ENCODE results near the gene ZACN.
A peak's percentile ranks its signal among the peaks of the same experiment; 100 is the strongest.

Gene ZACN

DNA sequence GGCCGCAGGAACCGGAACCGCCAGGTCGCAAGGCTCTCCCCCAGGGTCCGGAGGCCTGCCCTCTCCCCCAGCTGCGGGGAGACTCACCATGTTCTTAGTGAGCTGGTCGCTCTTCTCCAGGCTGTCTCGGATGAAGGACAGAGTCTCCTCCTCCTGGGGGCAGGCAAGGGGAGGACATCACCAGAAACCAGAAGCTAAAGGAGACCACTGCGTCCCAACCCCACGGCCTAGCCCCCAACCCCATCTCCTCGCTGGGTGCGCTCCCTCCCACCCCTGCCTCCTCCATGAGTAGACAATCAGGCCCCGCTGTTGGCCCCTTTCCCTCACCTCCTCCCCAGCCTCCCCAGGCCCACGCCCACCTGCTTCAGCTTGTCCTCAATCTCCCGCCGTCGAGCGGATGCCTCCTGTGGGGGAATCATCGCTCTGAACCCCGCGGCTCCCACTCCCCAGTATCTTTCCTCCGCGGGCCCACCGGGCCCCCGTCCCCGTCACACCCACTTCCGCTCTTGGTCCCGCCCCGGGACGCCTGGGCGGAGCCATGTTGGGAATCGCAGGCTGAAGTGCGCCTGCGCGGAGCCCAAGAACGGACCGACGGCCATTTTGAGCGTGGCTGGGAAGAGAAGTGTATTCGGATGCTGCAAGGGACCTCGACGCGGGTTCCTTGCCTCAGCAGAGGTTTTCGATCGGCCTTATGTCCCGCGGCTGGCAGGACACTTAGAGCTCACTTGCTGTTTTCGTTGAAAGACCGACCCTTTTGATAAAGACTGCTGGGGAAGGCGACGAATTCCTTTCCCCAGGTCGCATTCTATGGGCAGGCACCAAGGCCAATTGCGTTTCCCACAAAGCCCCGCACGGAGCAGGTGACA is 24.5 kb downstream of the ZACN start, which contains the start of gene EXOC7:
TSS of gene EXOC7 (minus strand) at position 514 of the 866 bp plus-strand sequence. CDS start at position 419, 95 bp downstream.
- peak; percentile 96 for DNase-seq (ENCODE audit: low spot score)

DNA sequence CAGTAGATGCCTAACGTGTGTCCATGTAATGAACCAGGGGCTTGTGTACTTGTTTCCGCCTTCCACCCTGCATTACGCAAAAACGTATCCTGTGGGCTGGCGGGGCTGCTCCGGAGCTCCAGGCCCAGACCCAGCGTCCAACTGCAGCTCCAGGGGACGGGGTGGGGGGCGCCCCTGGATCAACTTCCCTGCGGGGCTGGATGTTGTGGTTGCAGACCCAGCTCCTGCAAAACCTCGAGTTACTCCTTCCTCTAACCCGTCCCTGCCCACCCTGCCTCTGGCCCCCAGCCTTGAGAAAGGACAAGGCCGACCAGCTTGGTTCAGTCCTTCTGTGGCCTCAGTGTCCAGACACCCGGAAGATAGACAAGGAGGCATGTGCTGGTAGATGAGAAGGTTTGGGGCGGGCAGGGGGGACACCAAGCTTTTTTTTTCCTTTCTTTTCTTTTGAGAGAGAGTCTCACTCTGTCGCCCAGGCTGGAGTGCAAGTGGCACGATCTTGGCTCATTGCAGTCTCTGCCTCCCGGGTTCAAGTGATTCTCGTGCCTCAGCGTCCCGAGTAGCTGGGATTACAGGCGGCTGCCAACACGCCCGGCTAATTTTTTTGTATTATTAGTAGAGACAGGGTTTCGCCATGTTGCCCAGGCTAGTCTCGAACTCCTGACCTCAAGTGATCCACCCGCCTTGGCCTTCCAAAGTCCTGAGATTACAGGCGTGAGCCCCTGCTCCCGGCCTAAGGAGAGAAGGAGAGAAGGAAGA is 25.3 kb downstream of the ZACN start:
- DNase-seq (ENCODE audit: low spot score), result no peak

- no peak for DNase-seq (ENCODE audit: low spot score)
Observed at GRCh38 chr17:76104896-76105231, 25.9 kb downstream of the ZACN start.

DNA sequence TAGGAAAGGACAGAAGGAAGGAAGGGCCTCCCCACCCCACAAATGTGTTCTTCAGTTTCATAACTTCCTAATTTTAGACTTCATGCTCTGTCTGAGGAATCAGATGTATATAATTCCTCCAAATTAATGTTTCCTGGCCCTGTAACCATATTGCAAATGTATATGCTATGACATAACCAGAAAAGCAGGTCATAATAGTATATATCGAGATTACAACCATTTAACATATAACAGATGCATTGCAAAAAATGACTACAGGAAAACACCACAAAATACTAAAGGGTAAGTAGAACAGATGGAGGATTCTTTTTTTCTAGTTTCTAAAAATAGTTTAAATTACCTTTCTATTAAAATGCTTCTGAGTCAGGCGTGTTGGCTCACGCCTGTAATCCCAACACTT is 27.7 kb downstream of the ZACN start:
- DNase-seq (ENCODE audit: low spot score), result no peak

DNA sequence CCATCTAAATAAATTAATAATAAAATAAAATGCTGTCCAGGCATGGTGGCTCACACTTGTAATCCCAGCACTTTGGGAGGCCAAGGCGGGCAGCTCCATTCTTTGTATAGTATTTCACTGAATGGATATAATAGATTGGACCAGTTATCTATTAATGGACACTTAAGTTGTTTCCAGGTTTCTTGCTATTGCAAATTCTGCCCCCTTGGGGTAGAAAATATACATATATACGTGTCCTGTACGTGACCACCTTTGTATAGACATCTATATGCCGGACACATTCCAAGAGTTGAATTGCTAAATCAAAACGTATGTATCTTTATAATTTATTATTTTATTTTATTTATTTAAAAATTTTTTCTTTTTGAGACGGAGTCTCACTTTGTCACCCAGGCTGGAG is 28.5 kb downstream of the ZACN start:
- peak; percentile 59 for DNase-seq (ENCODE audit: low spot score)

DNA sequence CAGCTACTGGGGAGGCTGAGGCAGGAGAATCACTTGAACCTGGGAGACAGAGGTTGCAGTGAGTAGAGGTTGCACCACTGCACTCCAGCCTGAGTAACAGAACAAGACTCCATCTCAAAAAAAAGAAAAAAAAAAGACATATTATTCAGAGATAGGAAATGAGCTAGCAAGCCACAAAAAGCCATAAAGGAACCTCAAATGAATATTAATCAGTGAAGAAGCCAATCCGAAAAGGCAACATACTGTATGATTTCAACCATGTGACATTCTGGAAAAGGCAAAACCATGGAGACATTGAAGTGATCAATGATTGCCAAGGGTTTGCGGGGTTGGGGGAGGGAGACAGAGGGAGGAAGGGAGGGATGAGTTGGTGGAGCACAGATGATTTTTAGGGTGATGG is 33.0 kb downstream of the ZACN start:
- no peak for DNase-seq (ENCODE audit: low spot score)

DNA sequence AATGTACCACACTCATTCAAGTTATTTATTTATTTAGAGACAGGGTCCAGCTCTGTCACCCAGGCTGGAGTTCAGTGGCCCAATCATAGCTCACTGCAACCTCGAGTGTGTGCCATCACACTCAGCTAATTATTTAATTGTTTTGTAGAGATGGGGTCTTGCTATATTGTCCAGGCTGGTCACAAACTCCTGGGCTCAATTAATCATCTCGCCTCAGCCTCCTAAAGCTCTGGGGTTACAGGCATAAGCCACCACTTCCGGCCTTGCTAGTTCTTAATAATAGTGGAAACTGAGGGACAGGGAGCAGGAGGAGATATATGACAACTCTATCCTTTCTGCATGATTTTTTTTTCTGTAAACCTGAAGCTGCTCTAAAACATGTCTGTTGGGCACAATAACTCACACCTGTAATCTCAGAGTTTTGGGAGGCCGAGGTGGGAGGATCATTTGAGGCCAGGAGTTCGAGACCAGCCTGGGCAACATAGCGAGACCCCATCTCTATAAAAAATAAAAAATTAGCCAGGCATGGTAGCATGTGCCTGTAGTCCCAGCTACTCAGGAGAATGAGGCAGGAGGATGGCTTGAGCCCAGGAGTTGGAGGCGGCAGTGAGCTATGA is 36.3 kb downstream of the ZACN start:
- no peak for DNase-seq (ENCODE audit: low spot score)

DNA sequence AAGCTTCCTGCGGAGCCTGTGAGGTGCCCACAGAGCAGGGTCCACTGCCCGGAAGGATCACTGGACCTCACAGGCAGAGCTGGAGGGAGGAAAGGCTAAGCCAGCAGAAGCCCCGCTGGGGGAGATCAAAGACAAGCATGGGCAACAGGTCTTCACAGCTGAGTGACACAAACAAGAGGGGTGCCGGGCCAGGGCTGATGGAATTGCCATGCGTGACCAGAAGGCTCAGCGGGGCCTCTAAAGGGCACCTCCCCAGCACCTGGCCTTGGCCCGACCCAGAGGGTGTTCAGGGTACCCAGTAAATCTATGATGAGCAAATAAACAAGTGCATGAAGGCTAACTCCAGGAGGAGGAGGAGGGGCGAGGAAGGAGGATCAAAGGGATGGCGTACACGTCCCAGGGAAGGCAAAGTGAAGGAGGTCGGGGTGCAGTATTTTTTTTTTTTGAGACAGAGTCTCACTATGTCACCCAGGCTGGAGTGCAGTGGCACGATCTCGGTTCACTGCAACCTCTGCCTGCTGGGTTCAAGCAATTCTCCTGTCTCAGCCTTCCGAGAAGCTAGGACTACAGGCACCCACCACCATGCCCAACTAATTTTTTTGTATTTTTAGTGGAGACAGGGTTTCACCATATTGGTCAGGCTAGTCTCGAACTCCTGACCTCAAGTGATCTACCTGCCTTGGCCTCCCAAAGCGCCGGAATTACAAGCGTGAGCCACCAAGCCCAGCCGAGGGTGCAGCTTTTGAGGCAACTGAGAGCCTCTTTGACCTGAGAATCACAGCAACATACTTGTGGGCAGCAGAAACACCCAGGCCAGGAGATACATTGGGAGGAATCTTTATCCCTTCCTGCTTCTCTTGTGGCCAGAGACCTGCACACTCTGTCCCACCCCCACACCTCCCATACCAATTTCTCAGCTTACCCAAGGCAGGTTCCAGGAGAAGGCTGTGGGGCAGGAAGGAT is 40.7 kb downstream of the ZACN start:
- no peak for DNase-seq (ENCODE audit: low spot score)

DNA sequence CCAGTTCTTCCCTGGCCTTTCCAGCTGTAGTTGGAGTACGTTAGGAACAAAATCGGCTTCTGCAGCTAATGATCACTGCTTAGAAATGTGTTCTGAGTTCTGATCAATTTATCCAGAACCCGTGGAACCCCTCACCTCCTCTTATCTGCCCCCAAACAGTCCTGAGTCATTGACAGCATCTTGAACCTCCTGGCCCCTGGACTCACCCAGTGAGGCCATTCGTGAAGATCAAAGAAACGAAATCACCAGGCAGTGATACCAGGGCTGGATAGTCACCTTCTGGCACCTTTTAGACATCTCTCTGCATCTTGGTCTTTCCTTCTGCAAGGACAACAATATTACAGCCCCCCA is 41.7 kb downstream of the ZACN start:
- no peak for DNase-seq (ENCODE audit: low spot score)

GRCh38 chr17:76121932-76122430 is 43.0 kb downstream of the ZACN start:
- DNase-seq (ENCODE audit: low spot score), result no peak

DNA sequence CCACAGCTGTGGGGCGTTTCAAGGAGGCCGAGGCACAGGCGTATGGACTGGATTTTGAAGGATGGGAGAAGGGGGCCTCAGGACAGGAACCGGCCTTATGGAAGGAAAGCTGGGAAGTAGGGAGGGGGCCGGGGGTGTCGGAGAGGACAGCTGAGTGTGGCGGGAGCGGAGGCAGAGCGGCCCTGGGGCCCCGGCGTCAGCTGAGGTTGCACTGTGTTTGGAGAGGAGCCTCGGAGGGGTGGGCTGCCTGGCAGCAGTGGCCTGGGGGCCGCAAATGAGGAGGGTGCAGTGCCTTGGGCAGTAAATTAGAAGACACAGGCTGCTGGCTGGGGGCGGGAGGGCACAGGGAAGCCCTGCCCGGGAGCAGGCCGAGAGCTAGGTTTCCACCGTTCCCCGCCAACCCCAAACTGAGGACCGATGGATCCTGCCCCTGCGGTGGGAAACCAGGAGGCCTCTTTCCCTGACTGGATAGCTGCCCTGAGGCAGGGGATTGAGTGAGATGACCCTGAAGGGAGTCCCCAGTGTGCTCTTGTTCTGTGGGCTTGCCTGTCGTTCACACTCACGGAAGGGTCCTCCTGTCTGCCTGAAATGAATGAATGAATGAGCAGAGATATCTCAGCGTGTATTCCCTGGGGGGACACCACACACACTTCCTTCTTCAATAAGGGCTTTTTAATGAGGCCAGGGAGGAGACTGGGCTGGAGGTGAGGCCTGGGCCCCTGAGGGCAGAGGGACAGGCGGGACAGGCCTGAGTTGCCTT is 43.6 kb downstream of the ZACN start:
- no peak for DNase-seq (ENCODE audit: low spot score)

DNA sequence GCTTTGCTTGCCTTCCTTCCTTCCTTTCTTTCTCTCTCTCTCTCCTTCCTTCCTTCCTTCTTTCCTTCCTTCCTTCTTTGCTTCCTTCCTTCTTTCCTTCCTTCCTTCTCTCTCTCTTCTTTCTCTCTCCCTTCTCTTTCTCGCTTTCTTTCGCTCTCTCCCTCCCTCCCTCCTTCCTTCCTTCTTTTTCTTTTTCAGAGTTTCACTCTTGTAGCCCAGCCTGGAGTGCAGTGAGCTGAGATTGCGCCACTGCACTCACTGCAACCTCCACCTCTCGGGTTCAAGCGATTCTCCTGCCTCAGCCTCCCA is 44.2 kb downstream of the ZACN start:
- DNase-seq (ENCODE audit: low spot score), result no peak

DNA sequence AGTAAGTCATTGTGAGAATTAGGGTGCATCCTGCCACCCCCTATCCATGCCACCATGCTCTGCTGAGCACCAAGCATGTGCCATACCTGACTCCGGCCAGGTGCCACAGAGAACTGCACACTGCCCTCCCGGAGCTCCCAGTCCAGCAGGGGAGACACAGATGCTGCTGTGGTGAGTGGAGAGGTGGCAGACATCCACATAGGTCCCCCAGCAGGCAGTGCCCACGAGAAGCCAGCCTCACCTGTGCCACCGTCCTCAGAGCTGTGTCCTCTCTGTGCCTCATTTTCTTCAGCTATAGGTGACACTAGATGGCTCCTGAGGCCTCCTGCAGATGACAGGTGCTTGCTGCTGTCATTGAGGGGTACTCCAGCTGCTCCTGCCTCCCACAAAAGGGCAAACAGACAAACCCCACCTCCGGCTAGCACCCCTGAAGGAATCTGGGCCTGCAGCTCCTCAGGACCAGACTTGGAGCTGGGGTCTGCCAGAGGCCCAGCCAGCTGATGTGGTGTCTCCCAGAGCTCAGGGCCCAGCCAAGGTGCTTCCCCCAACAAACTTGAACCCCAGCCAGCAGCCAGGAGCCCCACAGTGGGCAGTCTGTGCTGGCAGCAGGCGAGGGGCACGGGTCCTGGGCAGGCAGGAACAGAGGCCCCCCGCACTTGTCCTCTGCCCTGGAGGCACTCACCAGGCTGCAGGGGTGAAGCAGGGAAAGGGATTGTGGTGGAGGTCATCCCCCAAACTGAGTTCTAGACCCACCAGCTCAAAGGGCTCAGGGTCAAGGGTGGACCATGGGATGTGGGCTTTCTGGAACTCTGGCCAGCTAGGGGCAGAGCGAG is 45.0 kb downstream of the ZACN start:
- no peak for DNase-seq (ENCODE audit: low spot score)

DNA sequence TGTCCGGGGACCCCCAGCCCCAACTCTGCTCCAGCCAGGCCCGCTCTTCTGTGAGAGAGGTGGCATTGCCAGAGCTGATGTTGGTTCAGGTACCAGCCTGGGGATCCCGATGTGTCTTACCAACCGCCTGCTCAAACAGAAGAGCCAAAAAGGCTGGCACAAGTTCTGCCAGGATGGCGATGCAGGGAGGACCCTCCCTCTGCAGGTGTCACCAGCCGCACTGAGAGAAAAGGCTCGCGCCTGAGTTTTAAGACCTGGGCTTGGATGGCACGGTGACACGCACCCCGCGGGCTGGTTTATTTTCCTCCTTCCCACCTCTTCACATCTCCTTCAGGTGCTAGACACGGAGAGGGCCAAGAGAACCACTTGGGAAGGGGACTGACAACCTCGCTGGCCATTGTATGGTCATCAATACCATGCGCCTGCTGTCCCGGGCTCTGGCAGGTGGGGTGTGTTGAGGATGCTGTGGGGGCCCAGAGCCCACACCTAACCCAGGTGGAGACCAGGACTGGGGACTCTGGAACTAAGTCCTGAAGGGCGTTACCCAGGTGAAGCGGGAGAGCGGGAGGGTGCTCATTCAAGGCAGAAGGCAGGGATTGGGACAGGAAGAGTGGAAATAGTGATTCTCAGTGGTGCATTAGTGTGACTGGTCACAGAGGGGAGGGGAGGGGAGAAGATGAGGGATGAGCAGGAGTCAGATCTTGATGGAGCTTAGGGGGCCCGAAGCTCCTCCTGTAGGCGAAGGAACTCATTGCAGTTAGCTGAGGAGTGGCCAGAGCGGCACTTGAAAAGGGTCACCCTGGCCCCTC is 45.8 kb downstream of the ZACN start:
- DNase-seq (ENCODE audit: low spot score), result peak; percentile 33

- DNase-seq (ENCODE audit: low spot score), result no peak
Observed at GRCh38 chr17:76125391-76125675, 46.4 kb downstream of the ZACN start.

DNA sequence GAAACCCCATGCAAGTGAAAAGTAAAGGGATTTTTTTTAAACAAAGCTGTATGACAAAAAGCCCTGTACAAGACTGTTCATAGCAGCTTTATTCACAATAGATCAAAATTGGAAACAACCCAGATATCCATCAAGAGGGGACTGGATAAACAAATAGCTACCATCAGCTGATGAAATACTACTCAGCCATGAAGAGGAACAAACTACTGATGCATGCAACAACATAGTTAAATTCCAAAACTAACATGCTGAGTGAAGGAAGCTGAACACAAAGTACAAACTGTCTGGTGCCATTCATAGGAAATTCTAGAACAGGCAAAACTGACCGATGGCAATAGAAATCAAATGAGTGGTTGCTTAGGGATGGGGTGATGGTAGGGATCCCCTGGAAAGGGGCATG is 46.9 kb downstream of the ZACN start:
- no peak for DNase-seq (ENCODE audit: low spot score)

GRCh38 chr17:76130473-76130872 is 51.5 kb downstream of the ZACN start:
- no peak for DNase-seq (ENCODE audit: low spot score)

DNA sequence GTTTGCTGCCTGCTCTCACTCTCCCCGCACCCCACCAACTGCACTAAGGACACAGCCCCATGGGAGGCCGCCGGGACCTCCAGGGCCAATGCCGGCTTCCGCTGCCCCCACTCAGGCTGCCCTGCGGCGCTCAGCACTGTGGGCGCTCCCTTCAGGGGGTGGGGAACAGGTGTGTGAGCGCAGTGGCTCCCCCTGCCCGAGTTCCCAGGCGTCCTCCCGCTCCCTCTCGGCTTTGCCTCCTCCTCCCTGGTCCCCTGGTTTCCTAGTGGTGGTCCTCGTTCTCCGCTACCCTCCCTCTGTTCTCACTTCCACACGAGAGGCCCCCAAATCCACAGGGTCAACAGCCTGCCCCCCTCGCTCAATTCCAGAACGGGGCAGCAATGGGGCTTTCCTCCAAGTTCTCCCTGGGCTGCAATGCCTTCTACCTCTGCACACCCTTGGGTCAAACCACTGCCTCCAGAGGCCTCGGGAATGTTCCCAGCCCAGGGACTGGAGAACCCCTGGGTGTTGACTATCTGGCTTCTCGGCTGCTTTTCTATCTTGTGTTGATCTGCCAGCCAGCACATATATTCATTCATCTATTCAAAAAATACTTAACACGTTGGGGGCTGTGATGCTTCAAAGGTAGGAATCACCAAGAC is 52.2 kb downstream of the ZACN start:
- no peak for DNase-seq (ENCODE audit: low spot score)
